ENCODE measurements around the gene DTD1. TPM values are rescaled to one million over a fixed set of nuclear protein-coding genes. Genes with fewer than 3 reads are reported as not detected.

Gene DTD1
- total RNA-seq, 6 experiments from 2014 or later: 53.6 to 75.1 (median 70.6) TPM

DNA sequence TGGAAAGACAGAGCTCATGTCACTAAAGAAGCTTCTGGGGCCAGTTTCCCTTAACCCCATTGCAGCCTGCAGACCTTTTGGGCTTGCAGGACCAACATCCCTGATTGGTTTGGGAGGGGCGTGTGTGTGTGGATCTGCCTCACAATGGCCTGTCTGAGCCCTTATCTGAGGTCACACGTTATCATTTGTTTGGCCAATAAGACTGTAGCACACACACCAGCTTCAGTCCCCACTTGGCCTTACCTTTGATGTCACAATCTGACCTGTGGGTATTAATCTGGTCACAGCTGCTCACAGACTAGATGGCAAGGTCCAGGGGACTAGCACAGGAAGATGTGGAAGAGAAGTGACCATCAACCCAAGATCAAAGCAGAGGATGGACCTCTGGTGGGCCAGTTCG lies 225.6 kb downstream of the DTD1 start, which contains the start of gene SCP2D1:
TSS of gene SCP2D1 (plus strand) at position 301 of the 400 bp plus-strand sequence. CDS start at position 334, 33 bp downstream.
- Mint-ChIP-seq H3K36me3 (ENCODE audit: low read depth) (no peaks in the 10 kb centered on the region), H3K9me3 (no peaks in the 10 kb centered on the region), H3K27ac (no peak within 1 kb of the TSS), H3K27me3 (ENCODE audit: insufficient read depth) (peaks cover 2% of the 10 kb centered on the region), H3K4me3 (no peak within 1 kb of the TSS), H3K4me1 (ENCODE audit: low read depth) (no peaks in the 10 kb centered on the region)
- TF ChIP-seq, protein P1, sequence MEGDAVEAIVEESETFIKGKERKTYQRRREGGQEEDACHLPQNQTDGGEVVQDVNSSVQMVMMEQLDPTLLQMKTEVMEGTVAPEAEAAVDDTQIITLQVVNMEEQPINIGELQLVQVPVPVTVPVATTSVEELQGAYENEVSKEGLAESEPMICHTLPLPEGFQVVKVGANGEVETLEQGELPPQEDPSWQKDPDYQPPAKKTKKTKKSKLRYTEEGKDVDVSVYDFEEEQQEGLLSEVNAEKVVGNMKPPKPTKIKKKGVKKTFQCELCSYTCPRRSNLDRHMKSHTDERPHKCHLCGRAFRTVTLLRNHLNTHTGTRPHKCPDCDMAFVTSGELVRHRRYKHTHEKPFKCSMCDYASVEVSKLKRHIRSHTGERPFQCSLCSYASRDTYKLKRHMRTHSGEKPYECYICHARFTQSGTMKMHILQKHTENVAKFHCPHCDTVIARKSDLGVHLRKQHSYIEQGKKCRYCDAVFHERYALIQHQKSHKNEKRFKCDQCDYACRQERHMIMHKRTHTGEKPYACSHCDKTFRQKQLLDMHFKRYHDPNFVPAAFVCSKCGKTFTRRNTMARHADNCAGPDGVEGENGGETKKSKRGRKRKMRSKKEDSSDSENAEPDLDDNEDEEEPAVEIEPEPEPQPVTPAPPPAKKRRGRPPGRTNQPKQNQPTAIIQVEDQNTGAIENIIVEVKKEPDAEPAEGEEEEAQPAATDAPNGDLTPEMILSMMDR (IDR thresholded peaks at IDR 0.05): no peak
- no peak for DNase-seq

DNA sequence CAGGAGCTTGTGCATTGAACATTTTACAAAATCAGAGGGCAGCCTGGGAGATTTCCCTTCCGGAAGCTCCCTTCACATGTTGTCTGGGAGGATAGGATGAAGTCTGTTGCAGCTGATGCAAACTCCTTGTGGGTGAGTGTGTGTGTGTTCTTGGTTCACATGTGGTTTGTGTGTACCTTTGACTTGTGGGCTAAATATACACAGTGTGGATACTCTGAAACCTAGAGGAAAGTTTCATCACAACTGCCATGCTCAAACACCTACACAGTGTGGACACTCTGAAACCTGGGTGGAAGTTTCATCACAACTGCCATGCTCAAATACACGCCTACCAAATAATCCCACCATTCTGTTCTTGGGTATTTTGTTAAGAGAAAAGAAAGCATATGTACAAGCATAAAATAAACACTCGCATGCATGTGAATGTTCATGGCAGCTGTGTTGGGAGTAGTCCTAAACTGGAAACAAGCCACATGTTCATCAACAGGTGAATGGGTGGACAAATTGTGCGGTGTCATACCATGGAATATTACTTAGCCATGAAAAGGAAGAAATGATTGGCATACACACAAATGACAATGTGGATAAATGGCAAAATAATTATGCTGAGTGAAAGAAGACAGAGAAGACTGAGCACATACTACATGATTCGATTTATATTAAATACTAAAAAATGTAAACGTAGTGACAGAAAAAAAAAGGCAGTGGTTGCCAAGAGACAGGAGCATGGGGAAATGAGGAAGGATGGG lies 227.5 kb downstream of the DTD1 start:
- H3K4me3 Mint-ChIP-seq: no peak overlapping the region
- DNase-seq: no peak
- no peaks in the 10 kb centered on the region for H3K9me3 Mint-ChIP-seq
- no peaks in the 10 kb centered on the region for H3K4me1 Mint-ChIP-seq (ENCODE audit: low read depth)
- peaks cover 6% of the 10 kb centered on the region for H3K27me3 Mint-ChIP-seq (ENCODE audit: insufficient read depth)
- no peaks in the 10 kb centered on the region for H3K36me3 Mint-ChIP-seq (ENCODE audit: low read depth)
- no peak overlapping the region for H3K27ac Mint-ChIP-seq
- TF ChIP-seq, protein P1 (IDR thresholded peaks at IDR 0.05): no peak

Other genes starting within 250 kb of the DTD1 start
- 1 to 10 TPM; 1.1 to 1.6 (median 1.5) TPM for gene DZANK1, start 121.0 kb upstream of the DTD1 start, total RNA-seq (2021; fragmentation: NEBNext Ultra II Directional; extraction: Animal tissue kit (Norgen Biotek cat#: 25700))
- 10 to 100 TPM; 10.7 to 12.8 (median 12.0) TPM for gene POLR3F, start 120.7 kb upstream of the DTD1 start, total RNA-seq (2021; fragmentation: NEBNext Ultra II Directional; extraction: Animal tissue kit (Norgen Biotek cat#: 25700))
- gene RBBP9, start 90.8 kb upstream of the DTD1 start, total RNA-seq (2021; fragmentation: NEBNext Ultra II Directional; extraction: Animal tissue kit (Norgen Biotek cat#: 25700)): 10 to 100 TPM; 11.5 to 17.5 (median 15.8) TPM
- 10 to 100 TPM; 50.8 to 63.4 (median 57.6) TPM for gene SEC23B, start 80.1 kb upstream of the DTD1 start, total RNA-seq (2021; fragmentation: NEBNext Ultra II Directional; extraction: Animal tissue kit (Norgen Biotek cat#: 25700))
- 10 to 100 TPM; 59.7 to 71.0 (median 67.7) TPM for gene SMIM26, start 20.6 kb upstream of the DTD1 start, total RNA-seq (2021; fragmentation: NEBNext Ultra II Directional; extraction: Animal tissue kit (Norgen Biotek cat#: 25700))
- not detected for gene SCP2D1, start 225.7 kb downstream of the DTD1 start, total RNA-seq (2021; fragmentation: NEBNext Ultra II Directional; extraction: Animal tissue kit (Norgen Biotek cat#: 25700))

Measured in HFFc6 (cell line).